Liver (tissue), 9 donors: ENCODE measurements around the gene SYTL3. TPM values are rescaled to one million over a fixed set of nuclear protein-coding genes. Genes with fewer than 3 reads are reported as not detected.

Experiments
- DNase-seq: peaks from one replicate; pipeline ENCODE4 v3.0.0-alpha.2; 2017; ENCODE audit warnings: low spot score
- H3K27ac ChIP-seq, 2 donors: one replicate each; pipeline ENCODE4 v1.7.0; 2013; ENCODE audit warnings: inconsistent platforms in 2 of 2, low read length in 2 of 2, control low read depth in 1 of 2, low read depth in 1 of 2, mild to moderate bottlenecking in 1 of 2
- H3K27me3 ChIP-seq, 4 donors: one replicate each; pipeline versions ENCODE4 v1.6.1 to v1.7.0; 2013; ENCODE audit warnings: low read length in 3 of 4, inconsistent platforms in 1 of 4, mild to moderate bottlenecking in 1 of 4, moderate library complexity in 1 of 4; ENCODE audit not compliant: control insufficient read depth in 4 of 4, insufficient read depth in 4 of 4
- H3K36me3 ChIP-seq, 4 donors: one replicate each; pipeline versions ENCODE4 v1.6.1 to v1.7.0; 2013; ENCODE audit warnings: low read length in 3 of 4, mild to moderate bottlenecking in 3 of 4, low read depth in 1 of 4, moderate library complexity in 1 of 4; ENCODE audit not compliant: control insufficient read depth in 4 of 4, insufficient read depth in 3 of 4
- H3K4me1 ChIP-seq, 4 donors: one replicate each; pipeline versions ENCODE4 v1.6.1 to v1.7.0; 2013; ENCODE audit warnings: low read length in 3 of 4, mild to moderate bottlenecking in 3 of 4, moderate library complexity in 1 of 4; ENCODE audit not compliant: control insufficient read depth in 4 of 4, insufficient read depth in 4 of 4
- H3K4me3 ChIP-seq, 3 donors: one replicate each; pipeline versions ENCODE4 v1.6.1 to v1.7.0; 2013; ENCODE audit warnings: low read length in 3 of 3, control low read depth in 1 of 3, low read depth in 1 of 3, mild to moderate bottlenecking in 1 of 3
- H3K9ac ChIP-seq, 2 donors: one replicate each; pipeline ENCODE4 v1.7.0; 2013; ENCODE audit warnings: low read length in 2 of 2, mild to moderate bottlenecking in 2 of 2, moderate library complexity in 2 of 2, control low read depth in 1 of 2, low read depth in 1 of 2
- H3K9me3 ChIP-seq, 4 donors: one replicate each; pipeline versions ENCODE4 v1.6.1 to v1.7.0; 2013; ENCODE audit warnings: low read length in 3 of 4; ENCODE audit not compliant: control insufficient read depth in 4 of 4
- FOXA1 ChIP-seq: IDR thresholded peaks from 2 replicates; pipeline ENCODE4 v1.6.1; 2016; ENCODE audit warnings: antibody characterized with exemption
- FOXA2 ChIP-seq: IDR thresholded peaks from 2 replicates; pipeline ENCODE4 v1.6.1; 2016; ENCODE audit warnings: antibody characterized with exemption
- GABPA ChIP-seq, 2 donors: IDR thresholded peaks in 1 of 2; conservative IDR thresholded peaks in 1 of 2; 2 replicates each; pipeline ENCODE4 v1.6.1; 2016; ENCODE audit warnings: antibody characterized with exemption in 2 of 2, mild to moderate bottlenecking in 1 of 2, moderate library complexity in 1 of 2
- HNF4A ChIP-seq, 2 donors: conservative IDR thresholded peaks; 2 replicates each; pipeline ENCODE4 v1.6.1; 2016; ENCODE audit warnings: antibody characterized with exemption in 2 of 2, mild to moderate bottlenecking in 2 of 2
- JUND ChIP-seq, 2 donors: IDR thresholded peaks; 2 replicates each; pipeline ENCODE4 v1.6.1; 2016; ENCODE audit warnings: antibody characterized with exemption in 2 of 2
- NR2F2 ChIP-seq: IDR thresholded peaks from 2 replicates; pipeline ENCODE4 v1.6.1; 2016; ENCODE audit warnings: antibody characterized with exemption
- RAD21 ChIP-seq, 2 donors: IDR thresholded peaks; 2 replicates each; pipeline ENCODE4 v1.6.1; 2016; ENCODE audit warnings: antibody characterized with exemption in 2 of 2, mild to moderate bottlenecking in 2 of 2
- REST ChIP-seq: IDR thresholded peaks from 2 replicates; pipeline ENCODE4 v1.6.1; 2016; ENCODE audit warnings: antibody characterized with exemption, mild to moderate bottlenecking
- RXRA ChIP-seq, 2 donors: IDR thresholded peaks; 2 replicates each; pipeline ENCODE4 v1.6.1; 2017 to 2018; ENCODE audit warnings: antibody characterized with exemption in 2 of 2, mild to moderate bottlenecking in 1 of 2
- SP1 ChIP-seq: IDR thresholded peaks from 2 replicates; pipeline ENCODE4 v1.6.1; 2018; ENCODE audit warnings: antibody characterized with exemption, mild to moderate bottlenecking
- TAF1 ChIP-seq: conservative IDR thresholded peaks from 2 replicates; pipeline ENCODE4 v1.6.1; 2016; ENCODE audit warnings: antibody characterized with exemption, mild to moderate bottlenecking
- YY1 ChIP-seq: IDR thresholded peaks from 2 replicates; pipeline ENCODE4 v1.6.1; 2016; ENCODE audit warnings: antibody characterized with exemption, mild to moderate bottlenecking
- ZBTB33 ChIP-seq: IDR thresholded peaks from 2 replicates; pipeline ENCODE4 v1.6.1; 2016; ENCODE audit warnings: antibody characterized with exemption
- WGBS: extraction: QIAGEN DNeasy Blood & Tissue Kit; methylation state at CpG from one replicate; pipeline ENCODE4 v1.1.7; 2013; 5-methylcytosine and 5-hydroxymethylcytosine counted together
- polyA plus RNA-seq, 2 donors: library from polyadenylated mRNA; stranded (reverse) in 1 of 2; unstranded in 1 of 2; fragments of 200-250 nt in 1 of 2; fragments of >200 nt in 1 of 2; fragmentation: Nextera tagmentation in 1 of 2; extraction: Ambion mirVana in 1 of 2; gene quantifications; one replicate each; pipeline versions ENCODE4 v1.2.1 to v1.2.3, GENCODE V29; 2013 to 2015
- total RNA-seq, 2 donors: library from RNA; depleted of rRNA; stranded (reverse); fragments of >200 nt; gene quantifications; one replicate each; pipeline ENCODE4 v1.2.3, GENCODE V29; 2014
- TF ChIP-seq, protein P1 (sequence below): IDR thresholded peaks from 2 replicates; pipeline ENCODE4 v1.6.1; 2016; ENCODE audit warnings: antibody characterized with exemption
- TF ChIP-seq, protein P2 (sequence below): fragments of 150-350 bp; IDR thresholded peaks from 2 replicates; pipeline ENCODE4 v1.5.1; 2017; ENCODE audit warnings: improper control_type of control experiment, low read depth, low read length; ENCODE audit not compliant: missing input control
- donor health status: healthy.
- donor health status: healthy.
- donor health status: healthy.
- donor health status: healthy.
- donor health status: healthy.

Gene SYTL3
- total and polyA plus RNA-seq, 4 donors, result 0.28 to 1.7 (median 0.51) TPM

- TF ChIP-seq, protein P1, sequence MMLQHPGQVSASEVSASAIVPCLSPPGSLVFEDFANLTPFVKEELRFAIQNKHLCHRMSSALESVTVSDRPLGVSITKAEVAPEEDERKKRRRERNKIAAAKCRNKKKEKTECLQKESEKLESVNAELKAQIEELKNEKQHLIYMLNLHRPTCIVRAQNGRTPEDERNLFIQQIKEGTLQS, result no peak
- TF ChIP-seq FOXA1, result no peak
- no peak for TF ChIP-seq JUND (IDR thresholded peaks at IDR 0.05)
- no peak for TF ChIP-seq TAF1
Measured at GRCh38 chr6:158798311-158798710, 148.5 kb downstream of the SYTL3 start (continued).

DNA sequence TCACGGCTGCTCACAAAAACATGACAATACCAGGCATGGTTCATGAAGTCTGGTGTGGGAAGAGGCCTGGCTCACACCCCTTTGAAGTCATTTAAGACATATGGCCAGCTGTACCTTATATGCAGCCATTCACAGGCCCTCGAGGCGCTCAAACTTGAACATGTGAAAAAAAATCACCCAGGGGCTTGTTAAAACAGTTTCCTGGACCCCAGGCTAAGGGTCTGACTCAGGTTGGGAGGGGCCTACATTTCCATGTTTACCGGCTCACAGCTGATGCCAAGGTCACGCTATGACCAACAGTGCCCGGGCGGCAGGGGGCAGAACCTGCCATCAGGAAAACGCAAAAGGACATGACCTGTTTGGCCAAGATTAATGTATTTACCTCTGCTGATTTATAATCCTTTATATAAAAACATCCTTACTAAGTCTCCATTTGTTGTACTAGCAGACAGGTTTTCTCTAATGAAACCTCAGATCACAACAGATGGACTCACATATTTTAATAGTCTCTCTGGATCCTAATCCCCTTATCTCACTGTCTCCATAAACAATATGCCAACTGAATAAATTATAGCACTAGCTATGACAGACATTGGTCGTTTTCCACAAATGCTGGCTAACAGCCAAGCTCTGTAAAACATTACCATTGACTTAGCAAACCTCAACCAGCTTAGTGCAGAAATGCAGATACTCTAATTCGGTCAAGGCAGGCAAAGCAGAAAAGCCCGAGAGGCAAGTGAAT, 149.4 kb downstream of the SYTL3 start:
- Histone ChIP-seq H3K36me3 (no peaks in the 10 kb centered on the region), H3K9ac (peak overlapping the region in 1 of 2 donors; percentile 92), H3K4me1 (peaks cover 9 to 53% (median 30%) of the 10 kb centered on the region in 4 donors), H3K27ac (peak overlapping the region; percentile 83 to 87), H3K4me3 (no peak overlapping the region), H3K9me3 (no peaks in the 10 kb centered on the region), H3K27me3 (no peaks in the 10 kb centered on the region)
- TF ChIP-seq NR2F2 (peak; percentile 30), TAF1 (no peak), GABPA (IDR thresholded peaks at IDR 0.05 in 1 of 2, conservative IDR thresholded peaks at IDR 0.05 in 1 of 2) (no peak), JUND (IDR thresholded peaks at IDR 0.05) (peak; percentile 36 to 40), RAD21 (IDR thresholded peaks at IDR 0.05) (peak; percentile 43 to 59), RXRA (IDR thresholded peaks at IDR 0.05) (peak; percentile 83 to 84), SP1 (peak; percentile 74), HNF4A (conservative IDR thresholded peaks at IDR 0.05) (peak; percentile 56 to 70), REST (no peak), FOXA2 (peak; percentile 57), FOXA1 (peak; percentile 59), YY1 (peak; percentile 36), ZBTB33 (no peak)
- TF ChIP-seq, protein P2, sequence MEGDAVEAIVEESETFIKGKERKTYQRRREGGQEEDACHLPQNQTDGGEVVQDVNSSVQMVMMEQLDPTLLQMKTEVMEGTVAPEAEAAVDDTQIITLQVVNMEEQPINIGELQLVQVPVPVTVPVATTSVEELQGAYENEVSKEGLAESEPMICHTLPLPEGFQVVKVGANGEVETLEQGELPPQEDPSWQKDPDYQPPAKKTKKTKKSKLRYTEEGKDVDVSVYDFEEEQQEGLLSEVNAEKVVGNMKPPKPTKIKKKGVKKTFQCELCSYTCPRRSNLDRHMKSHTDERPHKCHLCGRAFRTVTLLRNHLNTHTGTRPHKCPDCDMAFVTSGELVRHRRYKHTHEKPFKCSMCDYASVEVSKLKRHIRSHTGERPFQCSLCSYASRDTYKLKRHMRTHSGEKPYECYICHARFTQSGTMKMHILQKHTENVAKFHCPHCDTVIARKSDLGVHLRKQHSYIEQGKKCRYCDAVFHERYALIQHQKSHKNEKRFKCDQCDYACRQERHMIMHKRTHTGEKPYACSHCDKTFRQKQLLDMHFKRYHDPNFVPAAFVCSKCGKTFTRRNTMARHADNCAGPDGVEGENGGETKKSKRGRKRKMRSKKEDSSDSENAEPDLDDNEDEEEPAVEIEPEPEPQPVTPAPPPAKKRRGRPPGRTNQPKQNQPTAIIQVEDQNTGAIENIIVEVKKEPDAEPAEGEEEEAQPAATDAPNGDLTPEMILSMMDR, result peak; percentile 7
- DNase-seq, result no peak
- 21% methylated on average over 11 of the region's 11 CpGs for WGBS
